Endothelial cell of umbilical vein (primary cell): ENCODE measurements around the gene ELK1. TPM values are rescaled to one million over a fixed set of nuclear protein-coding genes. Genes with fewer than 3 reads are reported as not detected.

Experiments
- BruUV-seq: library from RNA; stranded (reverse); fragments of 400-500 nt; replicated peaks from 2 replicates; lab custom pipeline; 2021; lab: Mats Ljungman, UMichigan
- CTCF ChIA-PET: fragments of 300-600, 350-600 bp; sonication (Branson Sonifier 250); formaldehyde crosslinking; loops from one replicate; lab custom pipeline; 2021; ENCODE audit warnings: antibody characterized with exemption, inconsistent platforms; lab: Charles Lee
- POLR2A ChIA-PET: fragments of 300-600, 350-600 bp; sonication (Branson Sonifier 250); formaldehyde crosslinking; loops from one replicate; lab custom pipeline; 2021; ENCODE audit warnings: antibody characterized with exemption, inconsistent platforms; lab: Charles Lee
- DNase-seq: peaks from one replicate; pipeline ENCODE4 v3.0.0-alpha.2; 2011; ENCODE audit warnings: low read depth, low spot score
- FAIRE-seq: peaks from 2 replicates; lab custom pipeline; 2011; peaks lifted over from hg19 to GRCh38; lab: Jason Lieb, UNC
- H2AFZ ChIP-seq: 2 replicates; pipeline ENCODE4 v1.6.0; 2012; ENCODE audit warnings: low read depth, low read length, control low read depth, inconsistent platforms
- H3K27ac ChIP-seq: 2 replicates; pipeline ENCODE4 v1.5.1; 2011; ENCODE audit warnings: low read depth, mild to moderate bottlenecking, control low read depth, low read length, moderate library complexity; ENCODE audit not compliant: insufficient read depth
- H3K27me3 ChIP-seq, 2 experiments: 2 replicates each; pipeline versions ENCODE4 v1.6.0 to v1.6.1; 2011; ENCODE audit warnings: low read length in 2 of 2, mixed read lengths in 1 of 2; ENCODE audit not compliant: control insufficient read depth in 2 of 2, insufficient read depth in 2 of 2
- H3K36me3 ChIP-seq, 2 experiments: 2 replicates in 1 of 2; 3 replicates in 1 of 2; pipeline ENCODE4 v1.5.1; 2011; ENCODE audit warnings: low read length in 2 of 2, mild to moderate bottlenecking in 1 of 2, moderate library complexity in 1 of 2; ENCODE audit not compliant: control insufficient read depth in 2 of 2, insufficient read depth in 2 of 2; ENCODE audit errors: extremely low read depth in 1 of 2
- H3K4me1 ChIP-seq: 3 replicates; pipeline ENCODE4 v1.5.1; 2011; ENCODE audit warnings: mild to moderate bottlenecking, low read length; ENCODE audit not compliant: control insufficient read depth, insufficient read depth; ENCODE audit errors: extremely low read depth
- H3K4me2 ChIP-seq: 2 replicates; pipeline ENCODE4 v1.6.1; 2011; ENCODE audit warnings: low read length, control low read depth, mixed read lengths; ENCODE audit not compliant: insufficient read depth
- H3K4me3 ChIP-seq, 3 experiments: fragments of 200-600 bp in 1 of 3; sonication (generic), shearing (Covaris generic) in 1 of 3; replicated peaks in 1 of 3; 2 replicates each; pipeline ENCODE4 v1.5.1; 2011 to 2016; ENCODE audit warnings: control low read depth in 3 of 3, low read length in 3 of 3, mild to moderate bottlenecking in 2 of 3, inconsistent platforms in 1 of 3, low read depth in 1 of 3, moderate library complexity in 1 of 3; ENCODE audit not compliant: insufficient read depth in 1 of 3
- H3K79me2 ChIP-seq: 2 replicates; pipeline ENCODE4 v1.6.0; 2012; ENCODE audit warnings: low read length, inconsistent platforms; ENCODE audit not compliant: control insufficient read depth, insufficient read depth
- H3K9ac ChIP-seq: replicated peaks from 2 replicates; pipeline ENCODE3; 2011; ENCODE audit warnings: low read length, control low read depth; ENCODE audit not compliant: insufficient read depth; ENCODE audit errors: extremely low read depth
- H3K9me1 ChIP-seq: replicated peaks from 3 replicates; pipeline ENCODE4 v1.6.0; 2011; ENCODE audit warnings: mild to moderate bottlenecking, low read length; ENCODE audit not compliant: control insufficient read depth, insufficient read depth; ENCODE audit errors: extremely low read depth
- H3K9me3 ChIP-seq: replicated peaks from 2 replicates; pipeline ENCODE4 v1.5.1; 2012; ENCODE audit warnings: low read length, inconsistent platforms; ENCODE audit not compliant: control insufficient read depth, insufficient read depth
- H4K20me1 ChIP-seq: replicated peaks from 2 replicates; pipeline ENCODE3; 2011; ENCODE audit warnings: mild to moderate bottlenecking, low read length; ENCODE audit not compliant: control insufficient read depth, insufficient read depth; ENCODE audit errors: extremely low read depth
- EZH2 ChIP-seq: IDR thresholded peaks from 2 replicates; pipeline ENCODE4 v1.6.1; 2012; ENCODE audit warnings: borderline replicate concordance, low read depth, mild to moderate bottlenecking, moderate library complexity, low read length, inconsistent platforms; ENCODE audit not compliant: severe bottlenecking
- FOS ChIP-seq: IDR thresholded peaks from 2 replicates; pipeline ENCODE4 v1.6.1; 2011; ENCODE audit warnings: mild to moderate bottlenecking, low read length, moderate library complexity, borderline replicate concordance; ENCODE audit not compliant: insufficient read depth
- GATA2 ChIP-seq: IDR thresholded peaks from 2 replicates; pipeline ENCODE4 v1.7.0; 2011; ENCODE audit warnings: low read depth, mild to moderate bottlenecking, moderate library complexity, mixed read lengths, low read length; ENCODE audit not compliant: insufficient read length, insufficient read depth
- JUN ChIP-seq: IDR thresholded peaks from 2 replicates; pipeline ENCODE4 v1.6.1; 2011; ENCODE audit warnings: borderline replicate concordance, low read depth; ENCODE audit not compliant: insufficient read length, insufficient read depth
- MYC ChIP-seq: IDR thresholded peaks from one replicate; pipeline ENCODE4 v1.6.1; 2011; ENCODE audit warnings: mild to moderate bottlenecking, low read depth, low read length
- POLR2A ChIP-seq: IDR thresholded peaks from 2 replicates; pipeline ENCODE4 v1.6.1; 2012; ENCODE audit warnings: low read depth, mild to moderate bottlenecking, control low read depth, low read length
- POLR2AphosphoS5 ChIP-seq: IDR thresholded peaks from 2 replicates; pipeline ENCODE4 v1.6.1; 2012; ENCODE audit warnings: low read depth, mild to moderate bottlenecking, control low read depth, low read length, moderate library complexity; ENCODE audit not compliant: insufficient read depth
- dilution Hi-C: fragments of 300-500 bp; cut with MboI; formaldehyde crosslinking; loops from one replicate; pipeline ENCODE4 v1.15.0; 2019; ENCODE audit warnings: low sequenced_read_pairs; ENCODE audit not compliant: extremely low pct_ligation_motif_present
- intact Hi-C: fragments of 100-400 bp; cut with micrococcal nuclease; formaldehyde crosslinking; loops from one replicate; pipeline ENCODE4 v1.10.0; 2022
- polyA plus RNA-seq, 4 experiments: library from polyadenylated mRNA; depleted of rRNA in 3 of 4; stranded (reverse) in 3 of 4; unstranded in 1 of 4; fragments of >200 nt; gene quantifications; 2 replicates each; pipeline versions ENCODE4 v1.2.1 to v1.2.3, GENCODE V29; 2011 to 2012; ENCODE audit warnings: missing spikeins in 1 of 4
- total RNA-seq: library from RNA; stranded (reverse); gene quantifications from 2 replicates; pipeline ENCODE4 v1.2.3, GENCODE V29; 2021
- TF ChIP-seq, protein P1 (sequence below): IDR thresholded peaks from 2 replicates; pipeline ENCODE4 v1.6.1; 2011; ENCODE audit not compliant: insufficient read depth, insufficient read length
- TF ChIP-seq, protein P2 (sequence below), 2 donors: IDR thresholded peaks; 1 replicate in 1 of 2; 2 replicates in 1 of 2; pipeline ENCODE4 v1.5.1; 2011; ENCODE audit warnings: low read length in 2 of 2, mild to moderate bottlenecking in 2 of 2, moderate library complexity in 2 of 2, control low read depth in 1 of 2, inconsistent platforms in 1 of 2, low read depth in 1 of 2; ENCODE audit not compliant: insufficient read depth in 1 of 2; ENCODE audit errors: extremely low read depth in 1 of 2

The ELK1 gene
- total and polyA plus RNA-seq, 2 donors (not counting 3 experiments of a cell fraction or from before 2014, with no cell fraction given): 18.3 to 28.7 TPM

DNA sequence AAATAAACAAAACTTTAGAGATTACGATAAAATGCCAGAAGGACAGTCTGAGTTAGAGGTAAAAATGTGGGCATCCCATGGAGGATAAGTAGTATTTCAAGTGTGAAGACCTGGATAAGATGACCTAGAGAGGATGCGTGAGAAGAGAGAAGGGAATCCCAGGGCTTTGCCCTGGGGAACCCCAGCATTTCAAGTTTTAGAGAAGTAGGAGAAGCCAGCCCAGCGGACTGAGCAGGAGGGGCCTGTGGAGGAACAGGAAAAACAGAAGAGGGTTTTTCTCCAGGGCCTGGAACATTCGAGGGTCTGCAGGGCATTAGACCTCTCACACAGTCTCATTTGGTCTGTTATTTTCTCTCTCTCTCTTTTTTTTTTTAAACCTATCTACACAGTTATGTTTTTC is 17.7 kb downstream of the ELK1 start:
- intact Hi-C loops (no loop called here), dilution Hi-C loops (no loop called here)
- H3K9me3 ChIP-seq: no peaks in the 10 kb centered on the region
- H2AFZ ChIP-seq: no peak overlapping the region
- FAIRE-seq (no peak), DNase-seq (no peak)
- ChIA-PET POLR2A (no interaction called here), CTCF (no interaction called here)
- H4K20me1 ChIP-seq: no peaks in the 10 kb centered on the region
- H3K9ac ChIP-seq: no peak overlapping the region
- no peaks in the 10 kb centered on the region for H3K79me2 ChIP-seq
- BruUV-seq: no TSS peak
- no peak for TF ChIP-seq FOS
- no peak for TF ChIP-seq EZH2
- TF ChIP-seq, protein P1, sequence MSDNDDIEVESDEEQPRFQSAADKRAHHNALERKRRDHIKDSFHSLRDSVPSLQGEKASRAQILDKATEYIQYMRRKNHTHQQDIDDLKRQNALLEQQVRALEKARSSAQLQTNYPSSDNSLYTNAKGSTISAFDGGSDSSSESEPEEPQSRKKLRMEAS: no peak
- TF ChIP-seq, protein P2, sequence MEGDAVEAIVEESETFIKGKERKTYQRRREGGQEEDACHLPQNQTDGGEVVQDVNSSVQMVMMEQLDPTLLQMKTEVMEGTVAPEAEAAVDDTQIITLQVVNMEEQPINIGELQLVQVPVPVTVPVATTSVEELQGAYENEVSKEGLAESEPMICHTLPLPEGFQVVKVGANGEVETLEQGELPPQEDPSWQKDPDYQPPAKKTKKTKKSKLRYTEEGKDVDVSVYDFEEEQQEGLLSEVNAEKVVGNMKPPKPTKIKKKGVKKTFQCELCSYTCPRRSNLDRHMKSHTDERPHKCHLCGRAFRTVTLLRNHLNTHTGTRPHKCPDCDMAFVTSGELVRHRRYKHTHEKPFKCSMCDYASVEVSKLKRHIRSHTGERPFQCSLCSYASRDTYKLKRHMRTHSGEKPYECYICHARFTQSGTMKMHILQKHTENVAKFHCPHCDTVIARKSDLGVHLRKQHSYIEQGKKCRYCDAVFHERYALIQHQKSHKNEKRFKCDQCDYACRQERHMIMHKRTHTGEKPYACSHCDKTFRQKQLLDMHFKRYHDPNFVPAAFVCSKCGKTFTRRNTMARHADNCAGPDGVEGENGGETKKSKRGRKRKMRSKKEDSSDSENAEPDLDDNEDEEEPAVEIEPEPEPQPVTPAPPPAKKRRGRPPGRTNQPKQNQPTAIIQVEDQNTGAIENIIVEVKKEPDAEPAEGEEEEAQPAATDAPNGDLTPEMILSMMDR (IDR thresholded peaks at IDR 0.05; ENCODE audit: extremely low read depth in 1 of 2, insufficient read depth in 1 of 2, low read depth in 1 of 2, low read length in 2 of 2): no peak
- TF ChIP-seq POLR2A: no peak
- no peak for TF ChIP-seq GATA2
- TF ChIP-seq MYC: no peak
- no peak for TF ChIP-seq POLR2AphosphoS5
- no peak for TF ChIP-seq JUN
- no peak overlapping the region for H3K4me2 ChIP-seq
- H3K27ac ChIP-seq: no peak overlapping the region
- H3K9me1 ChIP-seq: no peaks in the 10 kb centered on the region
- H3K4me3 ChIP-seq: no peak overlapping the region
- H3K36me3 ChIP-seq: peaks cover 0 to 5% of the 10 kb centered on the region in 2 experiments
- H3K27me3 ChIP-seq: no peaks in the 10 kb centered on the region
- peaks cover 9% of the 10 kb centered on the region for H3K4me1 ChIP-seq
